GM10248 (cell line): ENCODE measurements around the gene SH3TC1.

Source experiments
- CTCF ChIA-PET: fragments of 300-600 bp; sonication (Branson Sonifier 250); formaldehyde crosslinking; extraction: SDS; loops from one replicate; lab custom pipeline; 2021; ENCODE audit warnings: antibody characterized with exemption; lab: Yijun Ruan, JAX
- POLR2A ChIA-PET: fragments of 350-650 bp; sonication (Branson Sonifier 250); formaldehyde crosslinking; extraction: SDS; loops from one replicate; lab custom pipeline; 2020; ENCODE audit warnings: antibody characterized with exemption; lab: Yijun Ruan, JAX
- DNase-seq: peaks from one replicate; pipeline ENCODE4 v3.0.0; 2012; ENCODE audit errors: extremely low spot score
- CTCF ChIP-seq: IDR thresholded peaks from 2 replicates; pipeline ENCODE4 v1.5.1; 2012; ENCODE audit warnings: mild to moderate bottlenecking, low read depth; ENCODE audit errors: extremely low read depth, missing control alignments, control extremely low read depth

The SH3TC1 gene

DNA sequence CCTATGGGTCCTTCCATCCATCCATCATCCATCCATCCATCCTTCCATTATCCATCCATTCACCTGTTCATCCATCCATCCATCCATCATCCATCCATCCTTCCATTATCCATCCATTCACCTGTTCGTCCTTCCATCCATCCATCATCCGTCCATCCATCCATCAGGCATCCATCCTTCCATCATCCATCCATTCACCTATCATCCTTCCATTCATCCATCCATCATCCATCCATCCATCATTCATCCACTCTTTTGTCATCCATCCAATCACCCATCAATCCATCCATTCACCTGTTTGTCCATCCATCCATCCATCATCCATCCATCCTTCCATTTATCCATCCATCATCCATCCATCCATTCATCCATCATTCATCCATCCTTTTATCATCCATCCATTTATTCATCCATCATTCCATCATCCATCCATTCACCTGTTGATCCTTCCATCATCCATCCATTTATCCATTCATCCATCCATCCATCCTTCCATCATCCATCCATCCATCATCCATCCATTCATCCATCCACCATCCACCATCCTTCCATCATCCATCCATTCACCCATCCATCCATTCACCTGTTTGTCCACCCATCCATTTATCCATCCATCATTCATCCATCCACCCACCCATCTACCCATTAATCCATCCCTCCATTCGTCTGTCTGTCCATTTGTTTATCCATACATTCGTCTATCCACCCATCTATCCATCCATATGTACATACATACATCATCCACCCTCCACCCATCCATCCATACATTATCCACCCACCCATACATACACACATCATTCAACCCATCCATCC, 34.8 kb downstream of the SH3TC1 start:
- DNase-seq, result no peak
- CTCF ChIA-PET, result no interaction called here
- POLR2A ChIA-PET, result no interaction called here
- no peak for TF ChIP-seq CTCF

DNA sequence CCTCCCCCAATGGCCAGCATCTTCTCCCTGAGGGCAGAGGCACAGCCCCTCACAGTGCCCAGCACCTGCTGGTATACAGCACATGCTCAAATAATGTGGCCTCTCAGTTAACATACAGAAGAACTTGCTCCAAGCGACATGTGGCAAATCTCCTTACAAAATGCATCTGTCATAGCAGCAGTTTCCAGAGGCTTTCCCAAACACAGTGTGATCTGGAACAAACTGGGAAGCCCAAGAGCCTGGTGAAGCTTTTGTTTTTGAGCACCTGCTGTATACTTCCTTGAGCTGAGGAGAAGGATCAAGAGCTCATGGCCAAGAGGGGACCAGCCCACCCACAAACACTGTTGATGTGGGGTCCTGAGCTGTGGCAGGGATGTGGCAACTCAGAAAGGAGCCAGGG, 35.6 kb downstream of the SH3TC1 start:
- no peak for TF ChIP-seq CTCF
- ChIA-PET CTCF (interaction anchor here (1.1 to 3.0 kb wide), 5 partner anchors 9 to 168 kb away, joined by 3 to 13 read pairs (median 10); partner anchors contain the start of gene SH3TC1), POLR2A (interaction anchor here (0.6 kb wide), 1 partner anchor 206 kb away, joined by 3 read pairs; the partner anchor contains the start of genes ACOX3 and TRMT44)
- DNase-seq, result no peak

DNA sequence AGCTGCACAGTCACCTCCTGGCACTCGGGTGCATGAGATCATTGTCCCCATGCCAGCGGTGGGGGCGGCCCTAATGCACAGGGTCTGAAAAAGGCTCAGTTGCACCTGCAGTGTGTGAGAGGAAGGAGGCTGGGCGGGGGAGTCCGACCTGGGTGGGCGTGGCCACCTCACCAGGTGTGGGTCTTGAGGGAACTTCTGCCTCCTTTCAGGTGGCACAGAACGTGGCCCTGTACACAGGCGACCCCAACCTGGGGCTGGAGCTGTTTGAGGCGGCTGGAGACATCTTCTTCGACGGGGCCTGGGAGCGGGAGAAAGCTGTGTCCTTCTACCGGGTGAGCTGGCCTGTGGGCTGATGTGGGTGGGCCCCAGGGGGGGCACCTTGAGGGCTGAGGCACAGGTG, 36.1 kb downstream of the SH3TC1 start:
- no peak for DNase-seq
- no peak for TF ChIP-seq CTCF
- POLR2A ChIA-PET, result interaction anchor here (0.6 kb wide), 1 partner anchor 205 kb away, joined by 3 read pairs; the partner anchor contains the start of genes ACOX3 and TRMT44
- CTCF ChIA-PET, result interaction anchor here (1.1 to 3.0 kb wide), 7 partner anchors 10 to 167 kb away, joined by 3 to 13 read pairs (median 5); partner anchors contain the start of gene SH3TC1

- DNase-seq, result no peak
- ChIA-PET POLR2A (no interaction called here), CTCF (interaction anchor here (1.1 to 3.0 kb wide), 8 partner anchors 10 to 167 kb away, joined by 3 to 13 read pairs (median 4); partner anchors contain the start of gene SH3TC1)
- TF ChIP-seq CTCF, result no peak
These were observed 36.6 kb downstream of the SH3TC1 start for GRCh38 chr4:8235686-8236085.

DNA sequence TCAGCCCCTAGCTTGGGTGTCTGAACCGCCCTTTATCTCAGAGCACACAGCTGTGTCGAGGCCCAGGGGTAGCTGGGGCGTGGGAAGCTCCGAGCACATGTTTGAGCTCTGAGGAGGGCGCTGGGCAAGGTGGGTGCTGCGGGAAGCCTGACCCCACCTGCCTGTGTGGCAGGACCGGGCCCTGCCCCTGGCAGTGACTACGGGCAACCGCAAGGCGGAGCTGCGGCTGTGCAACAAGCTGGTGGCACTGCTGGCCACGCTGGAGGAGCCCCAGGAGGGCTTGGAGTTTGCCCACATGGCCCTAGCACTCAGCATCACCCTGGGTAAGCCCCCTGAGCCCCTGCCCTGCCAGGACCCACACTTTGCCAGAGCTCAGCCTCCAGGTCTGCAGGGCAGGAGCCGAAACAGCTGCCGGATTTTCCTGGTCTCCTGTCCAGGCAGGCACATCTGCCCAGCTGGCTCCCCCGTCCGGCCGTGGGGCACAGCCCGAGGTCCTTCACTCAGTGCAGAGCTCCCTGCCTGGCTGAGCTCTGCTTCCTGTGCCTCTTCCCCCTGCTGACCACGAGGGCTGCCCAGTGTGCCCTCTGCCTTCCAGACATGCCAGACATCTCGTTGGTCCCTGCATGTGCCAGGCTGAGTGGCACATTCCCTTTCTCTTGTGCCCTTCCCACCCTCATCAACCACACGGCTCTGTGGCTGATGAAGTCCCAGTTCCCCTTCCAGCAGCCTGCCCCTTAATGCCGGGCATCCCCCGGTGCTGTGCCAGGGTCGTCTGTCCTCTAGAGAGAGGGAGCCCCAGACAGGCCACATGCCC, 37.2 kb downstream of the SH3TC1 start:
- ChIA-PET CTCF (interaction anchor here (1.1 to 3.0 kb wide), 7 partner anchors 11 to 166 kb away, joined by 3 to 13 read pairs (median 5); partner anchors contain the start of gene SH3TC1), POLR2A (no interaction called here)
- no peak for TF ChIP-seq CTCF
- DNase-seq, result no peak

GRCh38 chr4:8236920-8237195, 37.8 kb downstream of the SH3TC1 start:
- TF ChIP-seq CTCF, result no peak

More at GRCh38 chr4:8236920-8237195, 37.8 kb downstream of the SH3TC1 start:
- ChIA-PET CTCF (interaction anchor here (1.4 to 3.0 kb wide), 5 partner anchors 11 to 166 kb away, joined by 3 to 13 read pairs (median 10); no protein-coding TSS in a partner anchor), POLR2A (no interaction called here)
- no peak for DNase-seq
